ENCODE measurements around the gene SUN3. TPM values are rescaled to one million over a fixed set of nuclear protein-coding genes. Genes with fewer than 3 reads are reported as not detected.

Gene SUN3
- total and polyA plus RNA-seq, 2 experiments from 2014 or later = 0.43 TPM; not detected in 1

- Histone ChIP-seq H3K4me3 (no peak overlapping the region), H3K9me3 (ENCODE audit: low read depth) (no peaks in the 10 kb centered on the region), H3K36me3 (no peaks in the 10 kb centered on the region), H3K27me3 (no peaks in the 10 kb centered on the region), H3K27ac (no peak overlapping the region), H3K4me1 (ENCODE audit: low read depth) (no peaks in the 10 kb centered on the region)
- DNase-seq (ENCODE audit: low read depth in 1 of 2, low spot score in 1 of 2) = no peak
- TF ChIP-seq, protein P1, sequence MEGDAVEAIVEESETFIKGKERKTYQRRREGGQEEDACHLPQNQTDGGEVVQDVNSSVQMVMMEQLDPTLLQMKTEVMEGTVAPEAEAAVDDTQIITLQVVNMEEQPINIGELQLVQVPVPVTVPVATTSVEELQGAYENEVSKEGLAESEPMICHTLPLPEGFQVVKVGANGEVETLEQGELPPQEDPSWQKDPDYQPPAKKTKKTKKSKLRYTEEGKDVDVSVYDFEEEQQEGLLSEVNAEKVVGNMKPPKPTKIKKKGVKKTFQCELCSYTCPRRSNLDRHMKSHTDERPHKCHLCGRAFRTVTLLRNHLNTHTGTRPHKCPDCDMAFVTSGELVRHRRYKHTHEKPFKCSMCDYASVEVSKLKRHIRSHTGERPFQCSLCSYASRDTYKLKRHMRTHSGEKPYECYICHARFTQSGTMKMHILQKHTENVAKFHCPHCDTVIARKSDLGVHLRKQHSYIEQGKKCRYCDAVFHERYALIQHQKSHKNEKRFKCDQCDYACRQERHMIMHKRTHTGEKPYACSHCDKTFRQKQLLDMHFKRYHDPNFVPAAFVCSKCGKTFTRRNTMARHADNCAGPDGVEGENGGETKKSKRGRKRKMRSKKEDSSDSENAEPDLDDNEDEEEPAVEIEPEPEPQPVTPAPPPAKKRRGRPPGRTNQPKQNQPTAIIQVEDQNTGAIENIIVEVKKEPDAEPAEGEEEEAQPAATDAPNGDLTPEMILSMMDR (IDR thresholded peaks at IDR 0.05; ENCODE audit: low read depth, low read length) = no peak
Measured at GRCh38 chr7:48048113-48048512, 19.2 kb upstream of the SUN3 start.

GRCh38 chr7:48046458-48046857, 17.6 kb upstream of the SUN3 start:
- Histone ChIP-seq H3K9me3 (ENCODE audit: low read depth) (no peaks in the 10 kb centered on the region), H3K27ac (no peak overlapping the region), H3K36me3 (no peaks in the 10 kb centered on the region), H3K4me1 (ENCODE audit: low read depth) (no peaks in the 10 kb centered on the region), H3K27me3 (no peaks in the 10 kb centered on the region), H3K4me3 (no peak overlapping the region)
- no peak for DNase-seq (ENCODE audit: low read depth in 1 of 2, low spot score in 1 of 2)
- TF ChIP-seq, protein P1 (IDR thresholded peaks at IDR 0.05; ENCODE audit: low read depth, low read length) = no peak

DNA sequence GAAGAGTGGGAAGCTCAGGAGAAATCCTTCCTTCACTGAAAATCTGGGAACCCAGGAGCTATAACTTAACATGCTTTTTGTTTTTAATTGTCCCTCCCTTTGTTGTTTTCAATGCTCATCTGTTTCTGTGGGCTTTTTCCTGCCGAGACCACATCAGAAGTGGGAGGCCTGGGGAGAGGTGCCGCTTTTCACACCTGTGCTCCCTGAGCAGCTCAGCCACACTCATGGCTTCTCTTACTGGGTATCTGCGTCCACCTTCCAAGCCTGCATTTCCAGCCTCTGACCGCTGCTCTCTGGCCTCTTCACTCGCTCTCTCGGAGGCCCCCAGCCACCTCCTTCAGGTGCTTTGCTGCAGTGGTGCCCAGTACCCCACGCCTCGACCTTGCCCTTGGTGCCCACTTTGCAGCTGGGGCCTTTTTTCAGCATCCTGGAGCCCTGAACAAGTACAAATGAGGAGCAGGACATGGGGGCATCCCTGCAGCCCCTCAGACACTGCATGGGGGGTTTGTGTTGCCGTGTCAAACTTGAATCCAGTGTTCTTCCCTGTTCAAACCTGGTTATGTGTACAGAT, 16.4 kb upstream of the SUN3 start:
- H3K27ac ChIP-seq = no peak overlapping the region
- TF ChIP-seq, protein P1 (IDR thresholded peaks at IDR 0.05; ENCODE audit: low read depth, low read length) = no peak
- DNase-seq (ENCODE audit: low read depth in 1 of 2, low spot score in 1 of 2) = no peak
- H3K27me3 ChIP-seq = no peaks in the 10 kb centered on the region
- H3K36me3 ChIP-seq = no peaks in the 10 kb centered on the region
- H3K9me3 ChIP-seq (ENCODE audit: low read depth) = no peaks in the 10 kb centered on the region
- no peaks in the 10 kb centered on the region for H3K4me1 ChIP-seq (ENCODE audit: low read depth)
- no peak overlapping the region for H3K4me3 ChIP-seq

GRCh38 chr7:48042636-48043035, 13.7 kb upstream of the SUN3 start:
- Histone ChIP-seq H3K27ac (no peak overlapping the region), H3K27me3 (peaks cover 4% of the 10 kb centered on the region), H3K4me1 (ENCODE audit: low read depth) (no peaks in the 10 kb centered on the region), H3K4me3 (no peak overlapping the region), H3K36me3 (no peaks in the 10 kb centered on the region), H3K9me3 (ENCODE audit: low read depth) (no peaks in the 10 kb centered on the region)
- no peak for DNase-seq (ENCODE audit: low read depth in 1 of 2, low spot score in 1 of 2)
- TF ChIP-seq, protein P1 (IDR thresholded peaks at IDR 0.05; ENCODE audit: low read depth, low read length) = no peak

- DNase-seq (ENCODE audit: low read depth in 1 of 2, low spot score in 1 of 2) = peak in 1 of 2 donors; percentile 68
- TF ChIP-seq, protein P1 (IDR thresholded peaks at IDR 0.05; ENCODE audit: low read depth, low read length) = no peak
- no peaks in the 10 kb centered on the region for H3K4me1 ChIP-seq (ENCODE audit: low read depth)
Measured at GRCh38 chr7:48042216-48042615, 13.3 kb upstream of the SUN3 start.

DNA sequence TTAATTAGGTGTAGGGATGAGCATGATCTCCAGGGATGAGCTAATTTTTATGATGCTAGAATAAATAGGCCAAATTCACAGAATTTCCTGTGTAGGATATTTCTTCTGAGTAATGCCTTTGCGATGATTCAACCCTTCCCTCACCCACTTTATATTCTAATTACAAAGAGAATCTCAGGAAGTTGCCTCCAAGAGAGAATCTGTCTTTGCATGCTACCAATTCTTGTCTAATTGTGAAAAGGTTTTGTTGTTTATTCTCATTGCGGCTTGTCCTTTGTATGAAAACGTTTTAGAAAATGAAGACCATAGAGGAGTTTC, 12.7 kb upstream of the SUN3 start:
- Histone ChIP-seq H3K4me3 (no peak overlapping the region), H3K27me3 (peaks cover 14% of the 10 kb centered on the region), H3K4me1 (ENCODE audit: low read depth) (no peaks in the 10 kb centered on the region), H3K9me3 (ENCODE audit: low read depth) (no peaks in the 10 kb centered on the region), H3K27ac (no peak overlapping the region), H3K36me3 (no peaks in the 10 kb centered on the region)
- DNase-seq (ENCODE audit: low read depth in 1 of 2, low spot score in 1 of 2) = peak in 1 of 2 donors; percentile 45
- TF ChIP-seq, protein P1 (IDR thresholded peaks at IDR 0.05; ENCODE audit: low read depth, low read length) = no peak

More at GRCh38 chr7:48042216-48042615, 13.3 kb upstream of the SUN3 start:
- Histone ChIP-seq H3K27ac (no peak overlapping the region), H3K36me3 (no peaks in the 10 kb centered on the region), H3K4me3 (no peak overlapping the region), H3K27me3 (peaks cover 8% of the 10 kb centered on the region), H3K9me3 (ENCODE audit: low read depth) (no peaks in the 10 kb centered on the region)
